Gastrocnemius medialis (tissue), 4 donors: ENCODE results near the gene MTRR.

Source experiments
- POLR2A ChIP-seq, 2 donors: fragments of 450-650 bp; IDR thresholded peaks; one replicate each; pipeline ENCODE4 v1.6.1; 2017; ENCODE audit warnings: antibody characterized with exemption in 2 of 2, mild to moderate bottlenecking in 2 of 2, moderate library complexity in 2 of 2
- TF ChIP-seq, protein P1 (sequence below), 5 experiments: fragments of 450-650 bp in 3 of 5; fragments of 200-600 bp in 2 of 5; sonication (generic) in 2 of 5; IDR thresholded peaks in 4 of 5; conservative IDR thresholded peaks in 1 of 5; 1 replicate in 4 of 5; 2 replicates in 1 of 5; pipeline ENCODE4 v1.5.1; 2016 to 2019; ENCODE audit warnings: antibody characterized with exemption in 5 of 5, mild to moderate bottlenecking in 3 of 5, moderate library complexity in 3 of 5

DNA sequence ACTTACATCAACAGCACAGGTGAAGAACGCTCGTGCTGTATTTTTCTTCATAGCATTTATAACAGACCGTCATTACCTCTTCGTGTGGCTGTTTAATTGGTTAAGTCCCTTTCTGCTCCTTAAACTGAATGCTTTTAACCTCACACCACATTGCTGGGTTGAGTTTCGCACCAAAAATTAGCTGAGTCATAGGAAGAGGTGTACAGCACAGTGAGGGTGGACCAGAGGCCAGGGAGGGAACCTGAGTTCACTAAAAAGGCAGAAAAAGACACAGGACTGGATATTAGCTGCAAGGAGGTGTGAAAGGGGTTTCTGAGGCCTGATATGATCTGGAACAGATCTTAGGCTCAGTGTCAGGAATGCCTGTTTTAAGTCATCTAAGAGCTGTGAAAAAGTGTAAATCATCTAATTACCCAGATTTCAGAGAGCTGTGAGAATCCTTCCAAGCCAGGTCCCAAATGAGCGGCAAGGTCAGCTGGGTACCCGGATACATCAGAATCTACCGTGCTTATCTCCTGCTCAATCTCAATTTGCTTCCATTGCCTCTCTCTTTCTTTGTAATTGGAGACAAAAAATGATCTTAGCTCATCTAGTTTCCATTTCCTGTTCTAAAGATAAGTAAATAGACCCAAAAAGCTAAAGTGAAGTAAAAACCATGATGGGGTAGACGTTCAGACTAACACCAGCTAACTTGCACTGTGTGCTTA lies 10.9 kb upstream of the MTRR start:
- TF ChIP-seq, protein P1, sequence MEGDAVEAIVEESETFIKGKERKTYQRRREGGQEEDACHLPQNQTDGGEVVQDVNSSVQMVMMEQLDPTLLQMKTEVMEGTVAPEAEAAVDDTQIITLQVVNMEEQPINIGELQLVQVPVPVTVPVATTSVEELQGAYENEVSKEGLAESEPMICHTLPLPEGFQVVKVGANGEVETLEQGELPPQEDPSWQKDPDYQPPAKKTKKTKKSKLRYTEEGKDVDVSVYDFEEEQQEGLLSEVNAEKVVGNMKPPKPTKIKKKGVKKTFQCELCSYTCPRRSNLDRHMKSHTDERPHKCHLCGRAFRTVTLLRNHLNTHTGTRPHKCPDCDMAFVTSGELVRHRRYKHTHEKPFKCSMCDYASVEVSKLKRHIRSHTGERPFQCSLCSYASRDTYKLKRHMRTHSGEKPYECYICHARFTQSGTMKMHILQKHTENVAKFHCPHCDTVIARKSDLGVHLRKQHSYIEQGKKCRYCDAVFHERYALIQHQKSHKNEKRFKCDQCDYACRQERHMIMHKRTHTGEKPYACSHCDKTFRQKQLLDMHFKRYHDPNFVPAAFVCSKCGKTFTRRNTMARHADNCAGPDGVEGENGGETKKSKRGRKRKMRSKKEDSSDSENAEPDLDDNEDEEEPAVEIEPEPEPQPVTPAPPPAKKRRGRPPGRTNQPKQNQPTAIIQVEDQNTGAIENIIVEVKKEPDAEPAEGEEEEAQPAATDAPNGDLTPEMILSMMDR (IDR thresholded peaks at IDR 0.05 in 4 of 5, conservative IDR thresholded peaks at IDR 0.05 in 1 of 5) = no peak
- TF ChIP-seq POLR2A (IDR thresholded peaks at IDR 0.05) = no peak
